ENCODE measurements around the gene MCMBP. TPM values are rescaled to one million over a fixed set of nuclear protein-coding genes. Genes with fewer than 3 reads are reported as not detected.
"Not testable (repeated sequence)": the region's sequence is repeated elsewhere in the genome, so short reads cannot be mapped to it uniquely, and the experiment has no call there.

MCMBP gene
- total RNA-seq, 1 experiment from 2014 or later, result 36.1 TPM

- Histone ChIP-seq H3K9me2 (replicated peaks; ENCODE audit: low read length) (no peaks in the 10 kb centered on the region), H3K9me3 (ENCODE audit: low read length) (no peaks in the 10 kb centered on the region), H3K4me3 (ENCODE audit: low read length) (peak within 1 kb of the TSS; percentile 93), H3F3A (ENCODE audit: low read length, unreplicated experiment) (no peaks in the 10 kb centered on the region), H3K27ac (ENCODE audit: low read length) (peak within 1 kb of the TSS; percentile 54), H3K36me3 (ENCODE audit: low read depth, low read length) (peaks cover 4% of the 10 kb centered on the region; the same call in 1 of the 2 replicates), H3K4me2 (ENCODE audit: low read length) (peak within 1 kb of the TSS; percentile 98), H3K9ac (ENCODE audit: low read length) (peak within 1 kb of the TSS; percentile 96), H3K4me1 (ENCODE audit: insufficient read depth, low read length) (peaks cover 35% of the 10 kb centered on the region), H3K79me2 (ENCODE audit: low read length) (peaks cover 56% of the 10 kb centered on the region), H2AFZ (ENCODE audit: low read length) (peak within 1 kb of the TSS; percentile 94), H3K27me3 (ENCODE audit: low read length) (no peaks in the 10 kb centered on the region), H4K20me1 (ENCODE audit: low read length) (peaks cover 28% of the 10 kb centered on the region)
- ChIA-PET CTCF (no interaction called here), POLR2A (ENCODE audit: unreplicated experiment) (no interaction called here)
- DNase-seq (peak; percentile 90), ATAC-seq (peak; percentile 89)
- TSS peak; percentile 89 for BruUV-seq (replicated peaks)
- no peak for TF ChIP-seq EZH2 (IDR thresholded peaks at IDR 0.05; ENCODE audit: low read length, unreplicated experiment)
- TF ChIP-seq, protein P1, sequence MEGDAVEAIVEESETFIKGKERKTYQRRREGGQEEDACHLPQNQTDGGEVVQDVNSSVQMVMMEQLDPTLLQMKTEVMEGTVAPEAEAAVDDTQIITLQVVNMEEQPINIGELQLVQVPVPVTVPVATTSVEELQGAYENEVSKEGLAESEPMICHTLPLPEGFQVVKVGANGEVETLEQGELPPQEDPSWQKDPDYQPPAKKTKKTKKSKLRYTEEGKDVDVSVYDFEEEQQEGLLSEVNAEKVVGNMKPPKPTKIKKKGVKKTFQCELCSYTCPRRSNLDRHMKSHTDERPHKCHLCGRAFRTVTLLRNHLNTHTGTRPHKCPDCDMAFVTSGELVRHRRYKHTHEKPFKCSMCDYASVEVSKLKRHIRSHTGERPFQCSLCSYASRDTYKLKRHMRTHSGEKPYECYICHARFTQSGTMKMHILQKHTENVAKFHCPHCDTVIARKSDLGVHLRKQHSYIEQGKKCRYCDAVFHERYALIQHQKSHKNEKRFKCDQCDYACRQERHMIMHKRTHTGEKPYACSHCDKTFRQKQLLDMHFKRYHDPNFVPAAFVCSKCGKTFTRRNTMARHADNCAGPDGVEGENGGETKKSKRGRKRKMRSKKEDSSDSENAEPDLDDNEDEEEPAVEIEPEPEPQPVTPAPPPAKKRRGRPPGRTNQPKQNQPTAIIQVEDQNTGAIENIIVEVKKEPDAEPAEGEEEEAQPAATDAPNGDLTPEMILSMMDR (conservative IDR thresholded peaks at IDR 0.05; ENCODE audit: low read depth, low read length), result no peak
- intact Hi-C loops (cut with micrococcal nuclease), result loop anchor here (1.0 kb wide), 1 partner anchor 20 kb away; the partner anchor contains the start of gene MCMBP
Measured at GRCh38 chr10:119892188-119893065, 19.8 kb upstream of the MCMBP start, which contains the start of gene SEC23IP. TSS of gene SEC23IP (plus strand) at chr10:119892730. CDS start at chr10:119892783, 53 bp downstream.

- H3F3A ChIP-seq (ENCODE audit: low read length, unreplicated experiment); H3K36me3 ChIP-seq (ENCODE audit: low read depth, low read length); CTCF ChIA-PET; ATAC-seq; DNase-seq; H3K27me3 ChIP-seq (ENCODE audit: low read length); POLR2A ChIA-PET (ENCODE audit: unreplicated experiment); BruUV-seq (replicated peaks); H3K9me2 ChIP-seq (replicated peaks; ENCODE audit: low read length); H3K9me3 ChIP-seq (ENCODE audit: low read length): not testable (repeated sequence)
- H2AFZ ChIP-seq (ENCODE audit: low read length), result peak overlapping the region; percentile 94
- H3K9ac ChIP-seq (ENCODE audit: low read length), result peak overlapping the region; percentile 96
- H3K79me2 ChIP-seq (ENCODE audit: low read length), result peaks cover 50% of the 10 kb centered on the region
- intact Hi-C loops (cut with micrococcal nuclease), result loop anchor here (1.0 kb wide), 1 partner anchor 20 kb away; the partner anchor contains the start of gene MCMBP
- H3K4me2 ChIP-seq (ENCODE audit: low read length), result peak overlapping the region; percentile 98
- H3K4me3 ChIP-seq (ENCODE audit: low read length), result peak overlapping the region; percentile 93
- H3K4me1 ChIP-seq (ENCODE audit: insufficient read depth, low read length), result peaks cover 29% of the 10 kb centered on the region
- peak overlapping the region; percentile 24; the same call in 1 of the 2 replicates for H3K27ac ChIP-seq (ENCODE audit: low read length)
- H4K20me1 ChIP-seq (ENCODE audit: low read length), result peaks cover 22% of the 10 kb centered on the region
Measured at GRCh38 chr10:119891849-119892187, 19.2 kb upstream of the MCMBP start.

GRCh38 chr10:119890307-119890706 lies 17.7 kb upstream of the MCMBP start:
- DNase-seq; CTCF ChIA-PET; POLR2A ChIA-PET (ENCODE audit: unreplicated experiment): not testable (repeated sequence)

GRCh38 chr10:119889201-119889600 lies 16.6 kb upstream of the MCMBP start:
- intact Hi-C loops (cut with micrococcal nuclease); CTCF ChIA-PET: not testable (repeated sequence)

More at GRCh38 chr10:119890307-119890706, 17.7 kb upstream of the MCMBP start:
- H2AFZ ChIP-seq (ENCODE audit: low read length); BruUV-seq (replicated peaks); H3K36me3 ChIP-seq (ENCODE audit: low read depth, low read length); H3K9me3 ChIP-seq (ENCODE audit: low read length); H3K9ac ChIP-seq (ENCODE audit: low read length); H3K9me2 ChIP-seq (replicated peaks; ENCODE audit: low read length); intact Hi-C loops (cut with micrococcal nuclease); H3K27me3 ChIP-seq (ENCODE audit: low read length); H3K4me3 ChIP-seq (ENCODE audit: low read length); H3K27ac ChIP-seq (ENCODE audit: low read length); H3K4me2 ChIP-seq (ENCODE audit: low read length); H3F3A ChIP-seq (ENCODE audit: low read length, unreplicated experiment); ATAC-seq: not testable (repeated sequence)
- peaks cover 12% of the 10 kb centered on the region for H4K20me1 ChIP-seq (ENCODE audit: low read length)
- peaks cover 17% of the 10 kb centered on the region for H3K4me1 ChIP-seq (ENCODE audit: insufficient read depth, low read length)
- H3K79me2 ChIP-seq (ENCODE audit: low read length), result peaks cover 37% of the 10 kb centered on the region

DNA sequence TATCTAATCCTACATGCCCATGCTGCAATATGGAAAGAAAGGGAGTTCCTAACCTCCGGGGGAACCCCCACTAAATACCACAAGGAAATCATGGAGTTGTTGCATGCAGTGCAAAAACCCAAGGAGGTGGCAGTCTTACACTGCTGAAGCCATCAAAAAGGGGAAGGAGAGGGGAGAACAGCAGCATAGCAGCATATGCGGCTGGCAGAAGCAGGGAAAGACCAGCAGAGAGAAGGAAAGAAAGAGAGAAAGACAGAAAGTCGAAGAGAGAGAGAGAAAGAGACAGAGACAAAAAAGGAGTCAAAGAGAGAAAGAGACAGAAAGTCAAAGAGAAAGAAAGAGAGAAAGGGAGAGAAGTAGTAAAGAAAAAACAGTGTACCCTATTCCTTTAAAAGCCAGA lies 16.1 kb upstream of the MCMBP start:
- H3K4me1 ChIP-seq (ENCODE audit: insufficient read depth, low read length); intact Hi-C loops (cut with micrococcal nuclease); H3F3A ChIP-seq (ENCODE audit: low read length, unreplicated experiment); POLR2A ChIA-PET (ENCODE audit: unreplicated experiment); H2AFZ ChIP-seq (ENCODE audit: low read length); BruUV-seq (replicated peaks); CTCF ChIA-PET; DNase-seq; H3K4me3 ChIP-seq (ENCODE audit: low read length); ATAC-seq; H3K36me3 ChIP-seq (ENCODE audit: low read depth, low read length); H4K20me1 ChIP-seq (ENCODE audit: low read length); H3K9me3 ChIP-seq (ENCODE audit: low read length); H3K9ac ChIP-seq (ENCODE audit: low read length); H3K4me2 ChIP-seq (ENCODE audit: low read length); H3K27me3 ChIP-seq (ENCODE audit: low read length); H3K9me2 ChIP-seq (replicated peaks; ENCODE audit: low read length); H3K27ac ChIP-seq (ENCODE audit: low read length): not testable (repeated sequence)
- peaks cover 21% of the 10 kb centered on the region for H3K79me2 ChIP-seq (ENCODE audit: low read length)

More at GRCh38 chr10:119889201-119889600, 16.6 kb upstream of the MCMBP start:
- H3K9me2 ChIP-seq (replicated peaks; ENCODE audit: low read length); DNase-seq; H3F3A ChIP-seq (ENCODE audit: low read length, unreplicated experiment); H3K27ac ChIP-seq (ENCODE audit: low read length); H3K4me2 ChIP-seq (ENCODE audit: low read length); H3K27me3 ChIP-seq (ENCODE audit: low read length); H3K9ac ChIP-seq (ENCODE audit: low read length); BruUV-seq (replicated peaks); H3K4me1 ChIP-seq (ENCODE audit: insufficient read depth, low read length); H3K9me3 ChIP-seq (ENCODE audit: low read length); H3K4me3 ChIP-seq (ENCODE audit: low read length); H3K36me3 ChIP-seq (ENCODE audit: low read depth, low read length); POLR2A ChIA-PET (ENCODE audit: unreplicated experiment); ATAC-seq; H4K20me1 ChIP-seq (ENCODE audit: low read length); H2AFZ ChIP-seq (ENCODE audit: low read length): not testable (repeated sequence)
- peaks cover 26% of the 10 kb centered on the region for H3K79me2 ChIP-seq (ENCODE audit: low read length)

DNA sequence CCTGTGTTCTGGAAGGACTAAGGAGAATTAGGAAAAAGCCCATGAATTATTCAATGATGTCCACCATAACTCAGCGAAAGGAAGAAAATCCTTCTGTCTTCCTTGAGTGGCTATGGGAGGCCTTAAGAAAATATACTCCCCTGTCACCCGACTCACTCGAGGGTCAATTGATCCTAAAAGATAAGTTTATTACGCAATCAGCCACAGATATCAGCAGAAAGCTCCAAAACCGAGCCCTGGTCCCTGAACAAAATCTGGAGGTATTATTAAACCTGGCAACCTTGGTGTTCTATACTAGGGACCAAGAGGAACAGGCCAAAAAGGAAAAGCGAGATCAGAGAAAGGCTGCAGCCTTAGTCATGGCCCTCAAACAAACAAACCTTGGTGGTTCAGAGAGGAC lies 13.4 kb upstream of the MCMBP start:
- CTCF ChIA-PET; H3K79me2 ChIP-seq (ENCODE audit: low read length); H3K4me3 ChIP-seq (ENCODE audit: low read length); H3F3A ChIP-seq (ENCODE audit: low read length, unreplicated experiment); H3K27me3 ChIP-seq (ENCODE audit: low read length); H3K9me2 ChIP-seq (replicated peaks; ENCODE audit: low read length); ATAC-seq; H2AFZ ChIP-seq (ENCODE audit: low read length); H4K20me1 ChIP-seq (ENCODE audit: low read length); H3K4me1 ChIP-seq (ENCODE audit: insufficient read depth, low read length); BruUV-seq (replicated peaks); H3K9me3 ChIP-seq (ENCODE audit: low read length); intact Hi-C loops (cut with micrococcal nuclease); DNase-seq; POLR2A ChIA-PET (ENCODE audit: unreplicated experiment); H3K27ac ChIP-seq (ENCODE audit: low read length); H3K9ac ChIP-seq (ENCODE audit: low read length); H3K4me2 ChIP-seq (ENCODE audit: low read length); H3K36me3 ChIP-seq (ENCODE audit: low read depth, low read length): not testable (repeated sequence)

All from PC-3 (cell line).